AG10803 (cell line): Measurements from ENCODE around the gene SMARCE1.

Experiments
- DNase-seq: peaks from one replicate; pipeline ENCODE4 v3.0.0; 2010; ENCODE audit warnings: low read depth
- H3K4me3 ChIP-seq: 2 replicates; pipeline ENCODE4 v1.5.1; 2011; ENCODE audit warnings: mild to moderate bottlenecking, low read length, control low read depth
- CTCF ChIP-seq: conservative IDR thresholded peaks from 2 replicates; pipeline ENCODE4 v1.5.1; 2011; ENCODE audit warnings: mild to moderate bottlenecking, low read length, control low read depth, inconsistent platforms

Gene SMARCE1

GRCh38 chr17:40625311-40625710, 22.3 kb downstream of the SMARCE1 start:
- H3K4me3 ChIP-seq, result no peak overlapping the region
- no peak for DNase-seq
- no peak for TF ChIP-seq CTCF

- no peak for TF ChIP-seq CTCF
- DNase-seq, result no peak
- H3K4me3 ChIP-seq, result no peak overlapping the region
These were observed 24.0 kb downstream of the SMARCE1 start for GRCh38 chr17:40623419-40624210.

- TF ChIP-seq CTCF, result no peak
- H3K4me3 ChIP-seq, result no peak overlapping the region
- no peak for DNase-seq
These were observed 25.1 kb downstream of the SMARCE1 start for GRCh38 chr17:40622509-40622928.

- DNase-seq, result peak; percentile 21
- TF ChIP-seq CTCF, result no peak
- no peak overlapping the region for H3K4me3 ChIP-seq
These were observed 26.0 kb downstream of the SMARCE1 start for GRCh38 chr17:40621578-40621977.

GRCh38 chr17:40621019-40621418, 26.6 kb downstream of the SMARCE1 start:
- no peak for TF ChIP-seq CTCF
- no peak for DNase-seq
- H3K4me3 ChIP-seq, result no peak overlapping the region

GRCh38 chr17:40618754-40619625, 28.6 kb downstream of the SMARCE1 start:
- TF ChIP-seq CTCF, result no peak
- DNase-seq, result no peak
- no peak overlapping the region for H3K4me3 ChIP-seq
